NCI-H187 treated with DMSO at 0.1 percent for 48 hours (cell line): ENCODE results near the gene MPZL1.

Source experiments
- DNase-seq: peaks from one replicate; lab custom pipeline; 2025; lab: John Stamatoyannopoulos, UW

Gene MPZL1

DNA sequence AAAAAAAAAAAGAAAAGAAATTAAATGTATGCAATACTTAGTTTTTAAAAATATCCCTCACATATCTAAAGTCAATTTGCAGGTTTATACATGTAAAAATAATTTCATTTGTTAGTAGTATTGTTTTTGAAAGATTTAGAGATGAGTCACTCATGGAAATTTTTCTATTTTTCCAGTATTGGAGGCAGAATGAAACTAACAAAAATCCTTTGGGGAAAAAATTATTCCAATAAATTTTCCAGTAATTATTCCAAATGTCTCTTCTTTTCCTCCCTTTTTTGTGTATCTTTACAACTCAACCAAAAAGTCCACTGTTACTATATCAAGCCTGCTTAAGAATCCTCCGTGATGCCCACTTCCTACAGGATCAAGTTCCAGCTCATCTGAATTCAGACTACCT, 29.9 kb downstream of the MPZL1 start:
- DNase-seq, result no peak

DNA sequence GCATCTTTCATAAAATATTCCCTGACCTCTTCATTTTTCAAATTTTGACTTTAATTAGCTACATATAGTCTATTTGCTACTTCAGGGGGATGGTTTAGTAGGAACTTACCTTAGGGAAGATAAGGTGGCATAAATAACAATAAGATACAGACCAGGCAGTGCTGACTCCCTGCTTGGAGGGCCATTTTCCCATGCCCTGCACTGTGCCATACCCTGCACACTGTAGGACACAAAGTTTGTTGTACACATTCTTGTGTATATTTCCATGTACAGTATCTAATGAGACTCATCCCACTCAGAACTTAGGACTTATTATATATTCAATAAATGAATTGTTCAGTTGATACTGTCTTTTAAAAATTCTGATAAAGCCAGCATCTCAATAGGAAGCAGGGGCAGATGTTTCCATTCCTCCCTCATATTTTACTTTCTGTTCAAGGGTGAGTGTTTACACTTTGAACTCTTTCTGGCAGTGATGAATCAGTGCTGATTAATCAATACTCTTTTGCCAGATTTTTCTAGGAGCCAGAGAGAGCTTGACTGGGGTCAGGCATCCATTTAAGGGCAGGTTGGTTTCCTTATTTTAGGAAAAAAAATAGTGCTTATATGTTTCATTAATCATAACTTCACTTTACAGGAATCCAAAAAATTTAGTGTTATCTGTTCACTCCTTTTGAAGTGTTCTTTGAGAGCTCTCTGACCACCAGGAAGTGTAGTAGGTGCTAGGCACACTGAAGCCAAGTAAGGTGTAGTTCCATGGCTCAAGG, 30.6 kb downstream of the MPZL1 start:
- no peak for DNase-seq

DNA sequence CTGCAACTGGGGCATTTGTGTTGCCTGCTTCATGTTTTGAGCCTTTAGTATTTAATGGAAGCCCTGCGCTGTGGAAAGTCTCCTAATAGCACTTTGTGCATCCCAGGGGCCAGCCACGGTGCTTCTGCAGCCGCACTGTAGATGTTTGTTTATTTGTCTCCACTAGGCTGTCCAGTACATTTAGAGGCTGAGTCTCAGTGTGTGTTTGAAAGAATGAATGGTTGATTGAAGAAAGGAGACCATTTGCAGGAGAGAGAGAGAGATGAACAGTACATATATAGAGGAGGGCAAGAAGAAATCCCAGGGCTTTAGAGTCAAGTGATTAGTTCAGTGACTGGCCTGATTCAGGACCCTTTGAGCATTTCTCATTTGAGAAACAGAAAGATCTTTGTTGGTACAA, 33.9 kb downstream of the MPZL1 start:
- DNase-seq, result no peak

DNA sequence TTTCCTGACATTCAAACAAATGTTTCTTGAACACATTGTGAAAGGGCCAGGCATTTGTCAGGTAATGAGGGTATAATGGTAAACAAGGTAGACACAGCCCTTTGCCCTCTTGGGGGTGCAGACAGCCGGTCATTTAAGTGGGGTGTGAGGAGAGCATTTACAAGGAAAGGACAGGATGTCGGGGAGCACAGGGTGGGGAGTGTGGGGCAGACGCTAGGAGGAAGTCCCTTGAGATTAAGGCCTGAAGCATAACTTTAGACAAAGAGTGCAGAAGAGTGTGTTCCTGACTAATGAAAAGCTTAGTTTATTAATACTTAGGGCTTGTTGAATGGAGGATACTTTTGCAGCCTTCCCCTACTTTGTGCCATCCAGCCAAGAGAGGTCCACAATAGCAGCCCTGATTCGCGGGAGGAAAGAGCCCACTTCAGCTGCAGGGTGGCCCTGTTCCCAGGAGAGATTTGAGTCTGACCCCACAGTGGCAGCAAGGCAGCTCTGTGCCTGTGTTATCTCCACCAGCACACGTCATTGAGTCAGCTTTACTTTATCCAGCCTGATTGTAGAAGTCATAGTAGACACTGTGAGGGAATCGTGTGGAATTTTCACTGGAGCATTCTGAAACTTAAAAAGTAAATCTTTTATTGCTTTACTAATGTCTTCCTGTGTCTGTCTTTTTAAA, 35.1 kb downstream of the MPZL1 start:
- DNase-seq, result no peak

DNA sequence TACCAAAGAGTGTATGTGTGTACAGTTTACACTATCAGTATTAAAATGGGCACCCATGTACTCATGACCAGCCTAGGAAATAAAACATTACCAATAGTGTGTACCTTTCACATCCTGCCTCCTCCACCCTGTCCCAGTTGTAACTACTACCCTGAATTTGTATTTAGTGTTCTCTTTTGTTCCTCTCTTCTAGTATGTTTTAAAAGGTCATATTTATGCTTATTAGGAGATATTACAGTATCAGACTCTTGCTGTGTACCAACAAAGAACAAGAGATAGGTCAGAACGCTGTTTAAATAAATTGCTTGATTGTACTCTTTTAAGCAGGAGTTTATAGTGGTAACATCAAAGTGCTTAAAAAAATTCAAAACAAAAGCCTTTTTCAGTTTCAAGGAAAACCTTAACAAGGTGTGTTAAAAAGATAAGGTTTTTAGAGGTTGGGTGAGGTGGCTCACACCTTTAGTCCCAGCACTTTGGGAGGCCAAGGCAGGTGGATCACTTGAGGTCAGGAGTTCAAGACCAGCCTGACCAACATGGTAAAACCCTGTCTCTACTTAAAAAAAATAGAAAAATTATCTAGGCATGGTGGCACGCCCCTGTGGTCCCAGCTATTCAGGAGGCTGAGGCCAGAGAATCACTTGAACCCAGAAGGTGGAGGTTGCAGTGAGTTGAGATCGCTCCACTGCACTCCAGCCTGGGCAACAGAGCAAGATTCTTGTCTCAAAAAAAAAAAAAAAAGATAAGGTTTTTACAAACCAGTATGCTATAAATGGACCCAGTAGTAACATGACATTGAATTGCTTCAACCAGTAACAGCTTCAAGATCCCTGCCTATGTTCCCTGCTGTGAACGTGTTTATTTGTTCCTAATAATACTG, 35.9 kb downstream of the MPZL1 start:
- no peak for DNase-seq

DNA sequence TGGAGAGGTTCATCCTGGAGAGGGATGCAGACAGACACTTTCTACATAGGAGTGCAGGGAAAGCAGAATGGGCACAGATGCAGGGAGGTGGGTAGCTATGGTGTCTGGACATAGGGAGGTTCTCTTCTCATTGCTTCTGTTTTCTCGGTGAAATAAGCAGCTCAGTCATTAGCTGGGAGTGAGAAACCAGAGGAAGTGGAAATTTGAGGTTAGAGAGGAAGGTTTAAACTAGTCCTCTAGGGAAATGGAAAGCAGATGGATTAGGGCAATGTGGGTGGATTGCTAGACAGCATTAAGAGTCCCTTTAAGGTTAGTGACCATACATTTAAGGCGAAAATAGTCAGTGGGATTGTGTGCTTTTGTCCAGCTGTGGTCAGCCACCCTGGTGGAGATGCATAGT, 39.6 kb downstream of the MPZL1 start:
- no peak for DNase-seq

DNA sequence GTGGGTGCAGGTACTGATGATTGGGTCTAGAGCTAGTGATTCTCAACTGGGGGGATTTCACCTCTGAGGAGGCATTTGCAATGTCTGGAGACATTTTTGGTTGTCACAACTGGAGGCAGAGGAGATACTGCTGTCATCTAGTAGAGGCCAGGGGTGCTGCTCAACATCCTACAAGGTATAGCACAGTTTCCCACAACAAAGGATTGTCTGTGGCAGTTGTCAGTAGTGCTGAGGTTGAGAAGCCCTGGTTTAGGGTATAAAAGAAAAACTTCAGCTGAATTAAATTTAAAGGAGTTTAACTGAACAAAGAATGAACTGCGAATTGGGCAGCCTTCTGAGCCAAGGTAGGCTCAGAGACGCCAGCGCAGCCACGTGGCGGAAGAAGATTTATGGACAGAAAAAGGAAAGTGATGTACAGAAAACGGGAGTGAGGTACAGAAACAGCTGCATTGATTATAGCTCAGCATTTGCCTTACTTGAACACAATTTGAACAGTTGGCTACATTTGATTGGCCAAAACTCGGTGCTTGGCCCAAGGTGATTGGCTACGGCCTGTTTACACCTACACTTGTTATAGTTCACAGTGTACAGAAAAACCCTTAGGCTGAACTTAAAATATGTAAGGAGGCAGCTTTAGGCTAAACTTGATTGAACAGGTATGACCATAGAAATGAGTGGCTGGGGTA, 40.4 kb downstream of the MPZL1 start:
- no peak for DNase-seq

DNA sequence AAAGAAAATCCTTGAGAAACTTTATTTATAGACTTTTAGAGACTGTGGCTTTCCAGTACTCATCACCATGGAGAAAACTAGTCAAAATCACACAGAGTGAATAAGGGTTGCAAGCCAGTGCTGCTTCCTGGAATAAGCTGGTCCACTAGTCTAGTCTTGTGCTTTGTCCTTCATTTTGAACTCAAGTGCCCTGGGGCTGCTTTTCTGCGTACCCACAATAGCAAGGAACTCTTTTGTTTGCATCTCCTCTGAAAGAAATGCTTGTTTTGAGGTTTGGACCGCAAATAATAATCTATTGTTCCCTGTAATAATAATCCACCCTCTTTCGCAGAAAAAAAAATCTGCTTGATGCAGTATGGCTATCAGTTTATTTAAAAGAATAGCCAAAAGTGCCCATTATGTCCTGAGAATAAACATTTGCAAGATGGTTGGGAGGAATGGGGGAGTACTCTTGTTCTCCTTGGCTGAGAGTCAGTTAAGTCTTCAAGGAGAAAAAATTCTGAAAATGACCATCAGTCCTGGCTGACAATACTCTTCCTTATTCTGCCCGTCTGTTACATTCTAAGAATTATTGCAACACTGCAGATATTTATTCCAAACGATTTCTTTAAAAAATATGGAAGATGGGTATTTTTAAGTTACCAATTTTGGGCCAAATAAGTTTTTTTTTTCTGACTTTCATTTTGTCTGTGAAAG, 41.9 kb downstream of the MPZL1 start:
- DNase-seq, result no peak

DNA sequence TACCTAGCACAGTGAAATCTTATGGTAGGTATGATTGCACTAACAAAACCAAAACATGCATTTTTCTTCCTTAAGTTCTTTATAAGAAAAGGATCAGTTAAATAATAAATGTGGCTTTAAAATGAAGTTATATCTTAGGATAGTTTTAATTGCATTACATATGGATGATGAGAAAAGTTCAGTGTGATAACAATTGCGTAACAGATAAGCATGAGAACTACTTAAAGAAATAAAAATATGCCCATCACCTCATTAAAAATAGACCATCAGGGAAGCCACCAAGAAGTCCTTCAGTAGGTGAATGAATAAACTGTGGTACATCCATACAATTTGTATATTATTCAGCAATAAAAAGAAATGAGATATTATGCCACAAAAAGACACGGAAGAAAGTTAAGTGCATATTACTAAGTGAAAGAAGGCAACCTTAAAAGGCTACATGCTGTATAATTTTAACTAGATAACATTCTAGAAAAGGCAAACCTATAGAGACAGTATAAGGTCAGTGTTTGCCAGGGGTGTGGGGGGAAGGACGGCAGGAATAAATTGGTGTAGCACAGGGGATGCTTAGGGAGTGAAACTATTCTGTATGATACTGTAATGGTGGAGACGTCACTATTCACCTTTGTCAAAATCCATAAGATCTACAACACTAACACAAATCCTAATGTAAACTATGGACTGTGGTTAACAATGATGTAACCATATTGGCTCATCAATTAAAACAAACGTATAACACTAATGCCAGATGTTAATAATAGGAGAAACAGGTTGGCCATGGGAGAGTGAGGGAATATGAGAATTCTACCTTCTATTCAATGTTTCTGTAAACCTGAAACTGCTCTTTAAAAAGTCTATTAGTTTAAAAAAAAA, 42.9 kb downstream of the MPZL1 start:
- no peak for DNase-seq

DNA sequence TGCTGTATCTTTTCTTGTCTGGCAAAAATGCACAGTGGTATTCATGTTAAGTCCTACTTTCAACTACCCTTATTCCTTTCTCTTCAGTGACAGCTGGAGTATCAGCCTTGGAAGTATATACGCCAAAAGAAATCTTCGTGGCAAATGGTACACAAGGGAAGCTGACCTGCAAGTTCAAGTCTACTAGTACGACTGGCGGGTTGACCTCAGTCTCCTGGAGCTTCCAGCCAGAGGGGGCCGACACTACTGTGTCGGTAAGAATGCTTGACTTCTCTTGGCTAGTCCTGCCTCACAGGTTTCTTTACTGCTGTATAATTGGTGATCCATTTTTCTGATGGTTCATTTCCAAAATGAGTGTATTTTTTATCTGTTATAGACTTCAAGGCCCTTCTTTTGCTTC, 43.7 kb downstream of the MPZL1 start:
- DNase-seq, result no peak

DNA sequence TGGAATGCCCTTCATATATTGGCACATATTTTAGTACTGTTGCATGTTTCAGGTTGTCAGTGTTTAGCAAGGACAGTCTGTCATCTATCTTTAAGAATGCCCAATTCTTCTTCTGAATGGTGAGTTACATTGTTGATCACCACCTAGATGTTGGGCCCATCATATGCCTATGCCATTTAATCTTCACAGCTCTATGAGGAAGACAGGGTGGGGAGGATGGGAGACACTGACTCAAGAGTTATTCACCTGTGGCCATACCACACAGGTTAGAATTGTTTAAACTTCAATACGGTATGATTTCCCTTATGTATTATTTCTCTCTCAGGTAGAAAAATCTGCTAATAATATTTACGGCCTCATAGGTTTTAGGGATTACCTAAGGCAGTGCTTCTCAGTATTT, 44.8 kb downstream of the MPZL1 start:
- no peak for DNase-seq

DNA sequence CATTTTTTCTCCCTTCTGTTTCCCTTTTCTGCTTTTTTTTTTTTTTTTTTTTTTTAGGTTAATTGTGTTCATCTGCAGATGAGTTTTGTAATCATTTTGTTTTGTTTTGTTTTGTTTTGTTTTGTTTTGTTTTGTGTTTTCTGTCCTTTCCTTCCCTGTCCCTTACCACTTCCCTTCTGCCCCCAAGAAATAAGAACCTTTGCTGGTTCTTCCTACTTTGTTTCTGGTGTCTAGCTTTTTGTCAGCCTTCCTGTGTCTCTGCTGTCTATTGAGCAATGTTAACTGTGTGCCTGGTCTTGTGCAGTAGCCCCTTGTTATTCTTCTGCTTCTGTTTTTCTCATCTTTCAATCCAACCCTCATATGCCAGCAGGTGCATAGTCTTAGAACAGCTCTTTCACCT, 46.0 kb downstream of the MPZL1 start:
- DNase-seq, result no peak

DNA sequence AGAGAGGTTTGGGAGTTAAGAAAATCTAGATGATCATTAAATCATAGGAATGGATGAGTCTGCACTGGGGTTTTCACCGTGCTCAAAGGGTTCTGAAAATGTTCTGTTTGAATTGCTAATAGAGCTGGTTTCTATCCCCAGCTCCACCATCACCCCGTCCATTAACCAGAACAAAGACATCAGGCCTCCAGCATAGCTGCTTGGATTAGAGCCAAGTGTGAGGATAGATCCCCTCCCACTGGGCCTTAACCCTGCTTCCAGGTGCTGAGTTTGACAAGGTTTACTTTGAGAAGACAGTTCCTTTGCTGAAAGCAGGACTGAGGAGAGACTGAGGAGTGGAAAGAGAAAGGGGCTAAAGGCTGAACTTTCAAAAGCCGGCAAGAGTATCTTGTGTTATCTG, 48.3 kb downstream of the MPZL1 start:
- DNase-seq, result peak; percentile 40

DNA sequence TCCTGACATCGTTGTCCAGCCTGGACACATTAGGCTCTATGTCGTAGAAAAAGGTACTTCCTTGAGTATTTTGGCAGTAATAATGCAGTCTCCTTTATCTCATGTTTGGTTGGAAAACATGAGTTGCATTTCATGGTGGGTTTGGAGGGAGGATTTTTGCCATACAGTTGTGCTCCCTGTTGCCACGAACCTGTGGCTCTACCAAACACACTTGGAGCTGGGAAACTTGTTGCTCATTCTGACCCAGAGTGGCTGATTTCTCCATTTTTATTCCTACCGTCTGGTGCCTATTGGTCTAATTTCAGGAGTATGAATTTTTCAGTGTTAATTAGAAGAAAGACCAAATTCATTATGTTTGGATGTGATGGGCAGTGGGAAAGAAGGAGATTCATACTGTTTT, 50.7 kb downstream of the MPZL1 start:
- no peak for DNase-seq

DNA sequence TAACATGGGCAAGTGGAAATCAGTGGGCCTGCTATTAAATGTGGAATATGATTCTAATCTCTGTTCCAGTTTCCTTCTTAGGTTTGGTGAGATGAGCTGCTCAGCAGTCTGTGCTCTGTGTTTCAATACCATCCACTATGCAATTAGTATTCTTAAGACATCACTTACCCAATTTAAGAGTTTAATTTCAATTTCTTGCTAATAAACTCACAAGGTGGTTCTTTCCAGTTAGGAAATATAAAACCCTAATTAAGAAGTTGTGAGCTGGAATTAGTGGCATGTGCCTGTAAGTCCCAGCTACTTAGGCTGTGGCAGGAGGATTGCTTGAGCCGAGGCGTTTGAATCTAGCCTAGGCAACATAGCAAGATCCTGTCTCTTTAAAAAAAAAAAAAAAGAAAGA, 51.7 kb downstream of the MPZL1 start:
- DNase-seq, result no peak

DNA sequence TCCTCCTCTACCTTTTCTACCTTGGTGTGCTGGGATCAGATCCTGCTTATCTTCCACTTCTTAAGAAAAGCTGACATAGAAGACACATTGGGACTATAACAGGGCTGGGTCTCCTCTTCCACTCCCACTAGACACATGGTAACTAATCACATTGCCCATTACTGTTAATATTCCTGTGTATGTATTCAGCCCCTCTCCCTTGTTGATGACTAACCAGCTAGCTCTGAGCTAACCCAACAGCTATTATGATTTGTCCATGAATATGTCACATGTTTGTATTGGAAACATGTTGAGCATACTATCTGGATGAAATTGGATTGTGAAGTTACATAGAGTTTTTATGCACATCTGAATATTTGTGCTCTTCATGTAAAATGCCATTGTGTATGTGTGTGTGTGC, 52.9 kb downstream of the MPZL1 start:
- no peak for DNase-seq

DNA sequence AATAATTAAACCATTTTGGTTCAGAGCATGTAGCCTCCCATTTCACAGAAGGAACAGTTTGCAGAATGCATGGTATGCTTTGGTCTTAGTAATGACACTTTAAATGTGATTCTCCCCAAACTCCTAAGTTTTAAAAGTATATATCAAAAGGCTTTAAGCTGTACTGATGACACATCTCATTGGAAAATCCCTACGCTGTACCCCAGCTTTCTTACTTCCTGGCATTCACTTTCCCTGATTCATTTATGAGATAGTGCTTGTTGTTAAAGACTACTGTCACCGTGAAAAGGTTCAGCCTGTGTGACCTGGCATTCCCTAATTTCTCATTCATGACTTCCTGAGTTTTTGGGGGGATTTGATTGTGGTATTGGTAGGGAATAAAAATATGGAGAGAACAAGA, 53.4 kb downstream of the MPZL1 start:
- no peak for DNase-seq

DNA sequence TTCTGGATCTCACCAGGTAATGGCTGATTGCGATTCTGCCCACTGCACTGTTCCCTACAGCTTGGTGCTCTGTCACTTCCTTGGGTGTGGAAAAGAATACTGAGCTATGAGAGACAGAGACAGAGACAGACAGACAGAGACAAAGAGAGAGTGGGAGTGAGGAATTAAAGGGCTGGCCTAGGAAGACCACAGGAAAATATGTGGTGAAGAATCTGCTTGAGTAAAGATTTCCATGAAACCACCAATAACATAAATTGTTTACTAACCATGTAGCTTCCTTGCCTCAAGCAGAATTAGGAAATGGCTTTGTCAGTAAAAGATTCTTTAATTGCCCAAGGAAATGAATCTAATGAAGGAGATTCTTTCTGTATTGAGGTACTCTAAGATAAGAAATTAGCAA, 54.4 kb downstream of the MPZL1 start:
- DNase-seq, result no peak

DNA sequence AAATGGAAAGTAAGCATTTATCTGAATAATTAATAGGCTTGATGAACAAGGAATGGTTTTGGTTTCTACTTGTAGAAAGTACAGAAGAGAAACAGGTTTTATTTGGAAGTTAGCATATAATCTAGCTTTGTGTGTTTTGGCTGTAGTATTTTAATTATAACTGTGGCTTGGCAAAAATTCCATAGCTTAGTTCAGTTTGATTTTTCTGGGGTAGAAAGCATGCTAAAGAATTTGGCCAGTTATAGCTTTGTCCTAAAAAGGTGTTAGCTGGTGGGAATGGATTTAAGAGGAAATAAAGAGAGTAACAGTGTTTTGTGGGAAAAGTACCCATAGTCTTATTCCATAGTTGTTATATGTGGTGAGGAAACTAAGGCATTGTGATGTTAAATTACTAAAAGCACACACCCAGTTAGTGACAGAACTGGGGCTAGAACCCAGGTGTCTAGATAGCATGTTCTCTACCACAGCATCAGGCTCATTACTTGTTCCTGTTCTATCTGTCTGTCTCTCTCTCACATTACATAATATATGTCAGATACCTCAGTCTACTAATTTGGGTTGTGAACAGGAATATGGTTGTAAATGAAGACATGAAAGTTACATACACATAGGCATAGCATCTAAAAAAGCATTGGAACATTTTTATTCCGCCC, 55.0 kb downstream of the MPZL1 start:
- DNase-seq, result no peak

DNA sequence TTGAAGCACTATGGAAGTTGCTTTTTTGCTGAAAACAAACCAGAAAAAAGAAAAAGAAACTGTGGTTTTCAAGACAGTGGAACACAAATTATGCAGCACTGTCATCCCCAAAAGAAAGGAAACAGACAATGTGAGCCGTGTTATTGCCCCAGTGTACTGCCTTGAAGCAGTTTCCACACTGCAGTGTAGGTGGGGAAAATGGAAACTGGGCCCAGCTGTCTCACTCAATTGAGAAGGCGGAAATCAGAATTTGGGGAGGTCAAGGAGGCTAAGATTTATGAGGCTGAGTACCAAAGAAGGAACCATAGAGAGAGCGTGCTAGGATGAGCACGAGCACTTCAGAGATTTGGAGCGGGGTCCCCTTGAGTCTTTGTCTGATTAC, 55.5 kb downstream of the MPZL1 start:
- DNase-seq, result no peak
